NCI-H1436 treated with DMSO at 0.1 percent for 48 hours (cell line): ENCODE measurements around the gene HS3ST3A1.

Source experiments
- DNase-seq: peaks from one replicate; lab custom pipeline; 2025; lab: John Stamatoyannopoulos, UW

Gene HS3ST3A1

DNA sequence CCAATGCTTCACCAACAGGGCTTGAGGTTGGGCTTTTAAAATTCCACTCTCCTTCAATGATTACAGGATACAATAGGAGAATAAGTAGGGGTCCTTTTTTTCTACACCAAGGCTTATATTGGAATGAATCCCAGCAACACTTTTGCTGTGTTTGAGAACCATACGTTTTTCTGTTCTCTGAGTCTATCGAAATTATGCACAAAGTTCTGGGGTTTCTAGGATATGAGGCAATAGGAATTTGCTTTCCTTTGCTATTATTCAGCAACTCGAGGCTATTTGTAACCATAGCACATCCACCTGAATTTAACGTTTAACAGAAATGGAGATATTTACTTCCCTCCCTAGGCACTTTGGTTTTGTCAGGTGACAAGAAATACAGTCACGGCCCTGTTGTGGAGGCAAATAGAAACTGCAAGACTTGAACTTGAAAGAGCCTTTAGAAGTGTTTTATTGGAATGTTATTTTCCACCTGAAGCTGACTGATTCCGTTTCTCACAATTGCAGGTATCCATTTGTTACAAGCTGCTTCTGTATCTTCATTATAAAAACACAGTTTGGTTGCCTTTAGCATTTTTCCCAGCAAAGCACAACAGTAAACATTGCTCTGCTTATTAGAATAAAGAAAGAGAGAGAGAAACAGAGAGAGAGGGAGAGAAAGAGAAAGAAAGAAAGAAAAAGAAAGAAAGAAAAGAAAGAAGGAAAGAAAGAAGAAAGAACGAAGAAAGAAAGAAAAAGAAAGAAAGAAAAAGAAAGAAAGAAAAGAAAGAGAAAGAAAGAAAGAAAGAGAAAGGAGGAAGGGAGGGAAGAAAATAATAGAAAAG, 109.6 kb downstream of the HS3ST3A1 start:
- DNase-seq = no peak

DNA sequence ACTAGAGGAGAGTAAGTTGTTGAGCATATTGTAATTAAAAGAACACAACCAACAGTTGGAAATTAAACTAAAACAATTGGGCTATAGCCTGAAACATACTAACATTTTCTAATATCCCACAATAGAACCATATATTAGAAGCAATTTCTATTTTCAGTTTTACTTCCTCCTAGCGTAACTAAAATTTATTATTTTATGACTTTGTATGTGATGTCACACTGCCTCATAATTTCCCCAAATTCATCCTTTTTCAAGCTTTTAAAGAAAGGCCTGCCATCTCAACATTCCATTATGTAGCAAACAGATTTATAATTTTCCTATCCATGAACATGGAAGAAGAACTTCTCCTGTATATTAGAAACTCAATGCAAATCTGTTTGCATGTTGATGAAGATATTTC, 110.2 kb downstream of the HS3ST3A1 start:
- no peak for DNase-seq

DNA sequence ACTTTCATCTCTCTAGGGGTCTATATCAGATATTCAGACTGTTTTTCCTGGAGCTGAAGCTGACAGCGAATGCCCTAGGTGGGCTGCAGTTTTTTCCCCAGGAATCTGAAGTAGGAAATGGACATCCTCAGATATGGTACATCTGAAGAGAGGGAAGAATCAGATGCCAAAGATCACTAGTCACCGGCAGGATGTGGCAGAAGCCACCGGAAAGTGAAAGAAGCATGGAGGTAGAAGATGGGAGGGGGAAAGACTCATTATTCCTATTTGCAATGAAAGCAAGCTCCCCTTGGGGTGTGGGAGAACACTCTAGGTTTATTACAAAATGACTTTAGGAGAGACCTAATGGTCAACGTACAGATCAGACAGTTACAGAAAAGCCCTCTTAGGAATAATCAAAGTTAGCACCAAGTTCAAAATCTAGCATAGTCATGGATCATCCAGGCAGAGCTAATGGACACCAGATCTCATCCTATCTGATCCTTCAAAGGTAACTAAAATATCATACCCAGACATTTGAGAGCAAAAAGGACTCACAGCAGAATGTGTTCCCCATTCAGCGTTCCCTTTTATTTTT, 110.7 kb downstream of the HS3ST3A1 start:
- DNase-seq = no peak

DNA sequence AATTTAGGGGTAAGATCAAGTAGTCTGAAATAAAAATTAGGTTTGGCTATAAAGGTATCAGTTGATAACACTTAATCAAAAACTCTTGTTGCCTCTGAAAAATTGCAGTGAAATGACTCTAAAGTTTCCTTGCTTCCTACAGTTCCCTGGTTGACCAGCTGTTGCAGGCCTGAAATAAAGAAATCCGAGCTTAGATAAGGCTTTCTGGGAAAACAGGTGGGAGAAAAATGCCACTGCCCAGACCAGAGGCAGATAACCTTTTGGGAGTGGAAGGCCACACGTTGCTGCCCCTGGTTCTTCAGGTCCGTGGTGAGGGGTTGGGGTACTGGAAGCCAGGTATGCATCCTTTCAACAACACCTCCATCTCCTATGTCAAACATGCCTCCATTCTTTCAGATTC, 111.3 kb downstream of the HS3ST3A1 start:
- no peak for DNase-seq

DNA sequence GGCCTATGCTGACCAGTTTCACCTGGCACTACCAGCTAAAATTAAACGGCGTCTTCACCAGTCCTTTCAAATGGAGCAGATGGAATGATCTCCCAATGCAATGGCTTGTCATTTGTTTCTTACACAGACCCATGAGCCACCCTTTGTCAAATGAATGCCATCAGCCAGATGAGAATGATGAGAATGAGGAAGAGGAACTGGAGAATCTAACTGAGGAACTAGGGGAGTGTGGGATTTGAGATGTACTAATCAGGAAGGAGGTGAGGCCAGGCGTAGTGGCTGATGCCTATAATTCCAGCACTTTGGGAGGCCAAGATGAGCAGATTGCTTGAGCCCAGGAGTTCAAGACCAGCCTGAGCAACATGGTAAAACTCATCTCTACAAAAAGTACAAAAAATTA, 116.4 kb downstream of the HS3ST3A1 start:
- DNase-seq = no peak

DNA sequence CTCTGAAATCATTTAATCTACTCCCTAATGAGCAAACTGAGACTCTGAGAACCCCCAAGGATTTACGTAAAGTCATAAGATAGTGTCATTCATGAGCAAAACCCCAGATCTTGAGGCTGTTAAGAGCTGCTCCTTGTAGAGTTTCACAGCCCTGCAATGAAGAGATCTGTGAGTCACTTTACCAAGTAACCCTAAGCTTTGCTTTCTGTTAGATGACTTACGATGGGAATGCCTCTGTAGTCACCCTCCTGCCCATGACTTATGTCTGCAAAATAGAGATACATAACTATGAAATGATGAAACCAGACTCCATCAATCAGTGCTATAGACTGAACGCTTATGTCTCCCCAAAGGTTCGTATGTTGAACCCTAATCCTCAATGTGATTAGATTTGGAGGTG, 117.7 kb downstream of the HS3ST3A1 start:
- DNase-seq = no peak

DNA sequence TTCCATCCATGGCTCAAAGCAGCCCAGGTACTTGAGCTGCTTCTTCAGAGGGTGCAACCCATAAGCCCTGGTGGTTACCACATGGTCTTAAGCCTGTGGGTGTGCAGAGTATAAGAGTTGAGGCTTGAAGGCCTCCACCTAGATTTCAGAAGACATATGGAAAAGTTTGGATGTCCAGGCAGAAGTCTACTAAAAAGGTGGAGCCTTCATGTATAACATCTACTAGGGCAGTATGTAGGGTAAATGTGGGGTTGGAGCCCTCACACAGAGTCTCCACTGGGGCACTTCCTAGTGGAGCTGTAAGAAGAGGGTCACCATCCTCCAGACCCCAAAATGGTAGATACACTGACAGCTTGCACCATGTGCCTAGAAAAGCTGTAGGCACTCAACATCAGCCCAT, 120.9 kb downstream of the HS3ST3A1 start:
- no peak for DNase-seq

DNA sequence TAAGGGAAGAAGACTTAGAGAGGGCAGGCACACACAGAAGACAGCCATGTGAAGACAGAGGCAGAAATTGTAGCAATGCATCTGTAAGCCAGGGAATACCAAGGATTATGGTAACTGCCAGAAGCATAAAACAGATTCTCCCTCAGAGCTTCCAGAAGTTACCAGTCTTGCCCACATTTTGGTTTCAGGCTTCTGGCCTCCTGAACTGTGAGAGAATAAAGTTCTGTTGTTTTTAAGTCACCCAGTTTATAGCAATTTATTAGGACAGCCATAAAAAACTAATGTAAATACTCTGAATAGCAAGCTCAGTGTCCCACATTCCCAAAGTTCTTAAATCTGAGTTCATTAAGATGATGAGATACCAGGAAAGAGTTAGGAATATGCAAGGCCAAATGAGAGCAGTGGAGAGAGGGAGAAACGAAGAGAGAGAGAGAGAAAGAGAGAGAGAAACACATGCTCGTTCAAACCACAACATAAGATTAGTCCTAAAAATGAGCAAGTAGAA, 123.4 kb downstream of the HS3ST3A1 start:
- DNase-seq = no peak

DNA sequence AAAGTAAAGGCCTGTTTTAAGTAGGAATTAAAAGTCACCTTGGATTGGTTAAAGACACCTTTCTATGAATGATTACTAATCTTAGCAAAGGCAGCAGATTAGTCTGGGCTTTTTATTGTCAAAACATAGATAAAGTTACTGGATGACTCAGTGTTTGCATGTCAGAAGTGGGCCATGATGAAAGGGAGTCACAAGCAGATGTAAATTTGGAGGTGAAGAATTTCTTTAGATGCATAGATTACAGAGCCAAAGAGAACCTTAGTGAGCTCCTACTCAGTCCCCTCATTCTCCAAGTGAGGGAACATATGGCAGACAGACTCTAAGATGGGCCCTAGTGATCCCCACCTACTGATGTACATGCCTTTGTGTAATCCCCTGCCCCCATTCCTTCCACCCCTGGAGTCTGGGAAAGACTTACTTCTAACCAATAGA, 124.5 kb downstream of the HS3ST3A1 start:
- no peak for DNase-seq

DNA sequence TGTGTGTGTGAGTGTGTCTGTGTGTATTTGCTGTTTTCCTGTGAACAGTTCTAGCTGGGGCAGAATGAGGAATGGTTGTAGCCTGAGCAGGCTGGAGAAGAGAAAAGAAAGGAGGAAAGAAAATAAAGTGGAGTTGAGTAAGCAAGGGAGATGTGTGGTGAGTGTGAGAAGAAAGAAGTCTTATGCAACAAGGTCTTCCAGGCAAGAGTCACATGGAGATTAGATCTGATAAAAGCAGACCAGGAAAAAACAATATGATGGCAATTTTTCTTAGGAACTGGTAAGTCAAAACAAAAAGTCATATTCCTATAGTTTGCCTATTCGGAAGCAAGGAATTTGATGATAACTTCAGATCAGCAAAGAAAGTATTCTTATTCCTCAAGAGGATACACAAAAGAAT, 125.0 kb downstream of the HS3ST3A1 start:
- DNase-seq = no peak

DNA sequence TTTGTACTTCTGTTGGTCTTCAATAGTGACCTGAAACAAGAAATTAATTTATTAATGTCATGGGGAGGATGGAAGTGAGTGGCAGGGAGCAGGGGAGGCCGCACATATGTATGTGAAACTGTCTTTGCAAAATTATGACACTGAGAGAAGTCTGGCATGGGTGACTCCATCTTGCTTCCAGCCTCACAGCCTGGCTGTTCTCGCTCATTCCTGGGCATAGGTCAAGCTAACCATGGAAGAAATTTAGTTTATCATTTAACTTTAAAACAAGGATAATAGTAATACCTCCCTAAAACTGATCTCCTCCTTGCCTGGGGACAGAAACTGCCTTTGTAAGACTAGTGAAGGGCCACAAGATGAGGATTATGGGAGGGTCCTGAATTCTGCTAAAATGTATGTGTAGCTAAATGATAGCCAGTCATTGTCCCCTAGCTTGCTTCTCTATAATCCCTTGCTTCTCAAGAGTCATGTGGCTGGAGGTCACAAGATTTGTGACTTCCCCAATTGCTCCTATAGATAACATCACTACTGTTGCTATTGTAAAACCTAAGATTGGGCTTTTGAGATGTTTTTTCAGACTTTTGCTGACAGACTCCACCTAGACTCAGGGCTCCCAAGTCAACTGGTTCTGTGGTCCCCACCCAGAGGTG, 126.0 kb downstream of the HS3ST3A1 start:
- no peak for DNase-seq

DNA sequence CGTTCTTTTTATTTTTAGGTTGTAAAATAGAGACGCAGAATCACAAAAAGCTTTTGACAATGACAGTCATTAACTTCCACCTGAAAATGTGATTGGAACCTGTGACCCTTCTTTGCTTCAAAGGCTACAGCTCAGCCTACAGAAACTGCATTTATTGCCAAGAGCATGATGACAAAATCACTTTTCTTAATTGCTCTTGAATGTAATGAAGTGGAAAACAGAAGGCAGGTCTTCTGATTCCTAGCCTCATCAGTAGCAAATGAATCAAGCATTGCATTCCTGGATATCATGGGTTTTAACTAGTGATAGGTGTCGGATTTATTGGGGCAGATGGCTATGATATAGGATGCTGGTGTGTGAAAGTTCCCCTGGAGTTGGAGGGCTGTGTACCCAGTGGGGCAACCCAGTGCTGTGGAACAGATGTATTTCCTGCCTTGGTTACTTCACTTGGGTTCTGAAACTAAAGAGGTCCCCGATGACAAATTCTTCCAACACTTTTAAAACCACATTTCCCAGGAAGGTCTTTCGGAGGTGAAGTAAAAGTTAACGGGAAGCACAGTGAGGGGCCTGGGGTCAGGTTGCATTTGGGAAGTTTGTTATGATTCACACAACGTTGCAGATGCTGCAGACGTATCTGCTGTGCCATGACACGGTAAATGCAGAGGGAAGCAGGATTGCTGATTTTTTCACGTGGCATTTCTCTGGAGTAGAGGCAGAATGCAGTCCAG, 127.5 kb downstream of the HS3ST3A1 start:
- no peak for DNase-seq

DNA sequence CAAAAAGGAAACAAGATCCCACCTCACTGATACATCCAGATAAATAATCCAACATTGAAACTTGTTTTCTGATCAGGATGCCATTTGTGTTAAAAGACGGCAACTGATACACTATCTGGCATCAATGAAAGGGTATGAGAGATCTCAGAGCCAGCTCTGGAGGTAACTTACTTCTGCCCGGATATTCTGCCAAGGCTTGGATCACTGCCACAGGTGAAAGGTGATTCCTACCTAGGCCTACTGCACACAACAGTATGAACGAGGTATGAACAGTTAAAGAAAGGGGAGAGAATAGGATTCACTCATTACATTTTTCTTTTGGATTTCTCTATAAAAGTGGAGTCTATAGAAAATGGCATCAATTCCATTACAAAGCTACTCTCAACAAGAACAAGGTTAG, 136.1 kb downstream of the HS3ST3A1 start:
- no peak for DNase-seq

DNA sequence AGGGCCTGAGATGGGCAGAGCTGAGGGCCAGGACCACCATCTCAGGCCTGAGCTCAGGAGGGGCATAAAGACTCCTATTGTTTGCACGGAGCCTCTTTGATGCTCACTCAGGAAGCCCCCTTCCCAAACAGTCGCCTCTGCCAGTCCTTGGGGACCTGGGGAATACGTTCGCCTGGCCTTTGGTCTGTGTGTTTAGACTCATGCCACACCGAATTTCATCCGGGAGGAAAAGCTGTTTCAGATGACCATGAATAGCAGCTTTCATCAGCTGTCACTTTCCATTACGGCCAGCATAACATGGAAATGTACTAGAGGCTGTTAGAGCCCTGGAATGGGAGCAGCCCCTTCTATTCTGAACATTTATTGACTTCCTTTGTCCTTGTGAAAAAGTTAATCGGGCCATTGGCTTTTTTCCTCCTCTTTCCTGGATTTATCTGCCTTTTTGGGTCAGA, 139.0 kb downstream of the HS3ST3A1 start:
- DNase-seq = no peak

DNA sequence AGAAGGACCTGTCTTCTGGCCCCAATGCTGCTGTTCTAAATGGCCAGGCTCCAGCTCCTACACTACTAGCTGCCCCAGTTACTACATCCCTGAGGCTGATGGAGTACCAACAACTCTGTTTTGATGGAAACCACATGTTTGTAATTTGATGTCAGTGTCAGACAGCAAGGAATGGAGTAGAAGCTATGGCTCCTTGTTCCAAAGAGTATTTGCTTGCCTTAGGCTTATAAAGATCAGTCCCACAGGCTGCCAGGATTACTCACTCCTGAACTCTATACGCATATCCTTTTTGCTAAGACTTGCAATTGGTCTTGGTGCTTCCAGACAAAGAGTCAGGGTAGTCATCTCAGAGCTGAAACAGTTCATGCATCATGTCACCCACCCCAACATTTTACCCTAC, 139.6 kb downstream of the HS3ST3A1 start:
- DNase-seq = no peak

DNA sequence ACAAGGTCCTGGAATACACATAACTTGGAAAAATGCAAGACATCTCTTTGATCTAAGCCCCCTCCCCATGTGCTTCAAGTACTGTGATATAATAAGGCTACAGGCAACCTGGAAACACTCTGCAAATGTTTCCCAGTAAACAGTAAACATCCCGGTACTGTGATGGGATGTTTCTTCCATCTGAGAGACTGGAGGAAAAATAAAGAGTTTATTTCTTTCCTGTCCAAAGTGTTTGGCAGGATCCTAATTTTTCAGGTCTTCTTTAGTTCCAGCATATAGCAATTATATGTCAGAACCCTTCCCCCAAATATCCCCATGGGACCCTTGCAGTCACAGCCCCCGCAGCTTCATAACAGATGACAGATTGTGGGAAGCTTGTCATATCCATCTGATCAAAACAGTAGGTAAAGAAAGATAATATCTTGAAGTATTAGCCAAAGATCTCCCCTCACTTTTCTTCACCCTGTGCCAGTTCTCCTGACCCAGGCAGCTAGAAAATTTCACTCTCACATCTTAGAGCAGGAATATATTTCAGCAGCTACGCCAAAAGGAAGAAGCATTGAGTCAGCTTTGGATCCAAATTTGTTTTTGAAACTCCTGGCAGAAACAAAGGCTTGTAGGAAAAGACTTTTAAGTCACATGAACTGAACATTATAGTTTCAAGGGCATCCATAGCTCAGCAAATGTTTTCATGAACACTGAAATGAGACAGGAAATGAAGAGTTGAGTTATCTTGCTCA, 141.3 kb downstream of the HS3ST3A1 start:
- no peak for DNase-seq

DNA sequence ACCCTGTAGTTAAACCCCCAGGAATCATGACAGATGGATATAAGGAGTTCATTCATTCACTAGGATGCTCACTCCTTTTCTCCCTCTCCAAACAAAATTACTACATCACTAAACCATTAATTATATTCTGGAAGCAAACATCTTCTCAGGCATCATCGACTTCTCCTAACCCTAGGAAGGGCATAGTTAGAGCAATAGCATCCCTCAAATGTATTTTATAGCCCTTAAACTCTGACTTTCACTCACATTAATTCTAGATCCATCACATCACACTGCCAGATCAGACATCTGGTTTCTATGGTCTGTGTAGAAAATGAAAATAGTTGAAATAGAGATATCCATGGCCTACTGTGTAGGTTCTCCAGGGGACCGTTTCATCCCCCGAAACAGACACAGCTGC, 143.9 kb downstream of the HS3ST3A1 start:
- no peak for DNase-seq
